GM12878 (cell line): Measurements from ENCODE around the gene NDUFV1. TPM values are rescaled to one million over a fixed set of nuclear protein-coding genes. Genes with fewer than 3 reads are reported as not detected.

Source experiments
- ASH2L ChIP-seq: fragments of 300-600, 200-600 bp; sonication (generic); IDR thresholded peaks from 2 replicates; pipeline ENCODE4 v1.6.1; 2017; ENCODE audit warnings: low read depth, mild to moderate bottlenecking, borderline replicate concordance
- BCL3 ChIP-seq: IDR thresholded peaks from 2 replicates; pipeline ENCODE4 v1.6.1; 2011; ENCODE audit warnings: borderline replicate concordance, low read depth, mild to moderate bottlenecking, moderate library complexity, low read length; ENCODE audit not compliant: insufficient read depth, poor library complexity, severe bottlenecking
- BRCA1 ChIP-seq: IDR thresholded peaks from 2 replicates; pipeline ENCODE4 v1.6.1; 2011; ENCODE audit warnings: low read depth, low read length, improper control_type of control experiment
- EED ChIP-seq: sonication (generic); IDR thresholded peaks from 2 replicates; pipeline ENCODE4 v1.6.1; 2016; ENCODE audit warnings: antibody characterized with exemption, low read depth
- ELK1 ChIP-seq: IDR thresholded peaks from 2 replicates; pipeline ENCODE4 v1.6.1; 2012; ENCODE audit warnings: low read depth, low read length, improper control_type of control experiment
- HDAC2 ChIP-seq: fragments of 200-600 bp; sonication (generic); IDR thresholded peaks from 2 replicates; pipeline ENCODE4 v1.6.1; 2017
- IRF5 ChIP-seq: fragments of 450-650 bp; IDR thresholded peaks from 2 replicates; pipeline ENCODE4 v1.6.1; 2017; ENCODE audit warnings: borderline replicate concordance
- LARP7 ChIP-seq: fragments of 450-650 bp; IDR thresholded peaks from 2 replicates; pipeline ENCODE4 v1.6.1; 2017; ENCODE audit warnings: mild to moderate bottlenecking
- MLLT1 ChIP-seq: fragments of 450-650 bp; IDR thresholded peaks from 2 replicates; pipeline ENCODE4 v1.6.1; 2016; ENCODE audit warnings: mild to moderate bottlenecking
- MYB ChIP-seq: fragments of 150-350 bp; IDR thresholded peaks from 2 replicates; pipeline ENCODE4 v1.6.1; 2014; ENCODE audit warnings: mild to moderate bottlenecking, low read depth, low read length, borderline replicate concordance
- NFXL1 ChIP-seq: fragments of 450-650 bp; IDR thresholded peaks from 2 replicates; pipeline ENCODE4 v1.6.1; 2017; ENCODE audit warnings: antibody characterized with exemption, mild to moderate bottlenecking, borderline replicate concordance
- NR2C2 ChIP-seq: IDR thresholded peaks from 2 replicates; pipeline ENCODE4 v1.6.1; 2011; ENCODE audit warnings: borderline replicate concordance, low read depth; ENCODE audit not compliant: control insufficient read depth, insufficient read length
- PBX3 ChIP-seq: IDR thresholded peaks from 2 replicates; pipeline ENCODE4 v1.6.1; 2011; ENCODE audit warnings: mild to moderate bottlenecking, low read depth, low read length, moderate library complexity; ENCODE audit not compliant: insufficient replicate concordance
- POLR2A ChIP-seq: IDR thresholded peaks from 2 replicates; pipeline ENCODE4 v1.6.1; 2011; ENCODE audit warnings: low read depth, mild to moderate bottlenecking, low read length
- SIN3A ChIP-seq: IDR thresholded peaks from 2 replicates; pipeline ENCODE4 v1.6.1; 2012; ENCODE audit warnings: low read depth, low read length, improper control_type of control experiment
- SREBF2 ChIP-seq: IDR thresholded peaks from 2 replicates; pipeline ENCODE4 v1.6.1; 2012; ENCODE audit warnings: mild to moderate bottlenecking, low read length
- STAT1 ChIP-seq: fragments of 450-650 bp; conservative IDR thresholded peaks from 2 replicates; pipeline ENCODE4 v1.6.1; 2014; ENCODE audit warnings: antibody characterized with exemption, mild to moderate bottlenecking
- STAT3 ChIP-seq: IDR thresholded peaks from 2 replicates; pipeline ENCODE4 v1.6.1; 2011; ENCODE audit warnings: low read depth, low read length, improper control_type of control experiment
- WRNIP1 ChIP-seq: IDR thresholded peaks from 2 replicates; pipeline ENCODE4 v1.6.1; 2011; ENCODE audit warnings: low read depth, low read length, improper control_type of control experiment, borderline replicate concordance
- ZNF207 ChIP-seq: fragments of 450-650 bp; IDR thresholded peaks from 2 replicates; pipeline ENCODE4 v1.6.1; 2014; ENCODE audit warnings: antibody characterized with exemption, mild to moderate bottlenecking, borderline replicate concordance
- polyA plus RNA-seq, 11 experiments: library from polyadenylated mRNA; depleted of rRNA in 4 of 11; unstranded in 6 of 11; stranded (reverse) in 5 of 11; fragments of >200 nt; fragmentation: Nextera tagmentation in 4 of 11; fragmentation: Illumina TruSeq in 1 of 11; extraction: Ambion mirVana in 4 of 11; extraction: Trizol in 1 of 11; gene quantifications; 1 replicate in 1 of 11; 2 replicates in 10 of 11; pipeline versions ENCODE4 v1.2.1 to v1.2.3, GENCODE V29; 2011 to 2016; ENCODE audit warnings: inconsistent platforms in 2 of 11, missing spikeins in 2 of 11, low read depth in 1 of 11
- total RNA-seq, 4 experiments: library from RNA; depleted of rRNA in 3 of 4; stranded (reverse); fragments of >200 nt in 3 of 4; fragmentation: Illumina TruSeq in 1 of 4; extraction: Trizol in 1 of 4; gene quantifications; 2 replicates each; pipeline versions ENCODE4 v1.2.1 to v1.2.3, GENCODE V29; 2013 to 2021

The NDUFV1 gene
- total and polyA plus RNA-seq, 10 of the 15 experiments (the other 5 are each of a cell fraction or from before 2014, with no cell fraction given) = 8.2 to 380 (median 231) TPM

GRCh38 chr11:67628710-67629385 is 22.1 kb downstream of the NDUFV1 start (continued):
- TF ChIP-seq PBX3 (no peak), ASH2L (no peak), NR2C2 (no peak), NFXL1 (no peak), STAT3 (no peak), ZNF207 (no peak), BRCA1 (no peak), EED (no peak), HDAC2 (no peak), SREBF2 (no peak), POLR2A (no peak), LARP7 (no peak), BCL3 (no peak), WRNIP1 (no peak), ELK1 (no peak), IRF5 (no peak), MLLT1 (0 out of 2 replicates have a peak, but pooled peaks have one; percentile 23), MYB (no peak), SIN3A (no peak), STAT1 (0 out of 2 replicates have a peak, but pooled peaks have one; percentile 50)
